CD4-positive, alpha-beta T cell treated with Interleukin-17A for 1 hour (primary cell): ENCODE results near the gene C1QL2.
A peak's percentile ranks its signal among the peaks of the same experiment; 100 is the strongest.

Experiments
- DNase-seq: peaks from one replicate; pipeline ENCODE4 v3.0.0-alpha.2; 2020

Gene C1QL2

GRCh38 chr2:119178776-119179175, 20.2 kb upstream of the C1QL2 start:
- no peak for DNase-seq

DNA sequence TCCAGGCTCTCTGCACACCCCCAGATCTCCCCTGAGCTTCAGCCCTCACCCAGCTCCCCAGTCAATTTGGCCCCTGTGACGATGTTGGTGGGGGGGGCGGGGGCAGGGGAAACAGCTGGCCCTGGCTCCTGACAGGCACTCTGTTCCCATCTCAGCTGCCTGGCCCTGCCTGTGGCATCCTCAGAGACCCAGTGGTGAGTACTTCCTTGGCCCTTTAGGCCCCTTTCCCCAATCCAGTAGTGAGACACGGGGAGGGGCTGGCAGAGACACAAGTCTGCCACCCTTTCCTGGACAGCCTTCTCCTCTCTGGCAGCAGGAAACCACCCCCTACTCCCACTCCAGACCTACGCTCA, 19.3 kb upstream of the C1QL2 start:
- DNase-seq, result no peak

GRCh38 chr2:119177171-119177837, 18.8 kb upstream of the C1QL2 start:
- DNase-seq, result no peak

- no peak for DNase-seq
Observed at GRCh38 chr2:119175517-119175916, 17.0 kb upstream of the C1QL2 start.

- no peak for DNase-seq
Observed at GRCh38 chr2:119174993-119175347, 16.4 kb upstream of the C1QL2 start.

DNA sequence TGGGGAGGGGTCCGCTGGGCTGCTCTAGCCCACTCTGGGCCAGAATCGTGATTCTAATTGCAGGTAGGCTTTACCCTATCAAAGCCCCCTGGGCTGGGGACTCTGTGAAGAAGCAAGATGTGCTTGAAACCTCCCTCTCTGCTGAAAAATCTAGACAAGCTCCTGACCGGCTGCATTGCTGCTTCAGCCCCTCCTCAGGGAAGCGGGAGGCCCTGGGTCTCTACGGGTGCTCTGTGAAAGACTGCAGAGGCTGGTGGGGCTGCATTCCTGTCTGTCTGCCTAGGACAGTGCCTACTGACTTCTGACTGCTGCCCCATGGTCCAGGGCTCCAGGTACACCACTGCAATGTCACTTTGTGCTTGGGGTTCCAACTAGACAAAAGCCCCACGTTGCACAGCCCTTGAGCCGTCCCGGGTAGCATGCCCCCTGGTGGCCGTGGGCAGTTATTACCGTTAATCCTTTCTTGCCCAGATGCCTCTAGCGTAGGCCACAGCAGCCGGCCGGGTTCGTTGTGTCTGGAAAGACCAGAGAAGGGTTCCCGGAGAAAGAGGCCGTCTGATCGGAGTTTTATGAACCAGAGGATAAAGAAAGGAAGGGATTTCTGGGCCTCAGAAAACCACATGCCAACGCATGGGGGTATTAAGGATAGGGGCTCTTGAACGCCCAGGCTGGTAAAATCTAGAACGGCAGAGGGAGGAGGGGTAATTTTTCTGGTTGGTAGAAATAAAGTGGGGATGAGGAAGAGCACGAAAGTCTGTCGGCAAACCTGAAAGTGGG, 15.9 kb upstream of the C1QL2 start:
- DNase-seq, result peak; percentile 38

DNA sequence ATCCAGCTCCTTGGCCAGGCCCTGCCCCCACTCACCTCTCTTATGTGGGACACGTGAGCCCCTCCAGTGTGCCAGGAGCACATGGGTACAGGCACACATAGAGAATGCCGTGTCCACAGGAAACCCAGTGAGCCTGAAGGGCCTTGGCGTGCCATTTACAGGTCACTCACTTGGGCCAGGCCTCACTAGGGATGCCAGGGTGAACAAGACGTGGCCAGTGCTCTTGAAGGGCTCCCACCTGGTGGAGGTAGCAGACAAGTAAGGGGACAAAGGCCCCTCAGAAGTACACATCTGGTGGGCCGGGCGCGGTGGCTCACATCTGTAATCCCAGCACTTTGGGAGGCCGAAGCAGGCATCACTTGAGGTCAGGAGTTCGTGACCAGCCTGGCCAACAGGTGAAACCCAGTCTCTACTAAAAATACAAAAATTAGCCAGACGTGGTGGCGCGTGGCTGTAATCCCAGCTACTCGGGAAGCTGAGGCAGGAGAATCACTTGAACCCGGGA, 15.1 kb upstream of the C1QL2 start:
- no peak for DNase-seq

DNA sequence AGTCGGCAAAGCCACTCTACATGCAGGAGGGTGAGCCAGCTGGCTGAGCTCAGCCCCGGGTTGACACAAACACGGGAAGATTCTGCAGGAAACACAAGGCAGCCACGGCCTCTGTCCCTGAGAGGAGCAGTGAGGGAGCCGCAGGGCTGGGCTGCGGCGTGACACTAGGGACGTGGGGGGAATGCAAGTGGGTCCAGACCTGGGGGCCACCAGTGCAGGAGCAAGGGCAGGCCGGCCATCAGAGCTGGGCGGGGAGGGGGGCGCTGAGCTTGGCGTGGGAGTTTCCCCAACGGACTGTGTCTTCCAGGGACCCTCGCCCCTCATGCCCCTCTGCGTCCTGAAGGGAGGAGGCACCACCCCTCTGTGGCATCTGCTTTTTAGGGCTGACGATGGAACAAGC, 12.0 kb upstream of the C1QL2 start:
- no peak for DNase-seq

GRCh38 chr2:119169717-119170116, 11.2 kb upstream of the C1QL2 start:
- DNase-seq, result no peak

GRCh38 chr2:119160361-119160990, 1.9 kb upstream of the C1QL2 start:
- no peak for DNase-seq

DNA sequence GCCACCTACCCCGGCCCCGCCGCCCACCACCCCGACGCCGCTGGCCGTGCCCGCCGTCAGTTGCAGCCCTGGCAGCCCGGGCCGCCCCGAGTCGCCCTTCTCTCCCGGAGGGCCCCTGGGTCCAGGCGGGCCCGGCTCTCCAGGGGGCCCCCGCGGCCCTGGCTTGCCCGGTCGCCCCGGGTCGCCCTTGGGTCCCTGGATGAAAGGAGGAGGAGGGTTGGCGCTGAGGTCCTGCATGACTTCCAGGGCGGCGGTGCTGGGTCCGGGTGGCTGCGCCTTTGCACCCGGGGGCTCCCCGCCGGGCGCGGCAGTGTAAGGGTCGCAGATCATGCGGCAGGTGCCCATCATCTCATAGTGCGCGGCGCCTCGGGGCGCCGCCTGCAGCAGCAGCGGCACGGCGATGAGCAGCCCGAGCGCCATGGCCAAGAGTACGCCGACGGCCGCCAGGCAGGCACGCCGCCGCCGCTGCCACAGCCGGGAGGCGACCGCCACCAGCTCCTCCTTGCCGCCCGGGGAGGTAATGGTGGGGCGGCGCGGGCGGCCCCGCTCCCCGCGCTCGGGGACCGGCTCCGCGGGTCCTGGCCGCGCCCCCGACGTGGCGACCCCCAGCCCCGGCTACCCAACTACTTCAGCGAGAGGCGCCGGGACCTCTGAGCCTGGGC, 570 bp downstream of the C1QL2 start:
- DNase-seq, result no peak

- no peak for DNase-seq
Observed at GRCh38 chr2:119156891-119157773, 1.4 kb downstream of the C1QL2 start.

DNA sequence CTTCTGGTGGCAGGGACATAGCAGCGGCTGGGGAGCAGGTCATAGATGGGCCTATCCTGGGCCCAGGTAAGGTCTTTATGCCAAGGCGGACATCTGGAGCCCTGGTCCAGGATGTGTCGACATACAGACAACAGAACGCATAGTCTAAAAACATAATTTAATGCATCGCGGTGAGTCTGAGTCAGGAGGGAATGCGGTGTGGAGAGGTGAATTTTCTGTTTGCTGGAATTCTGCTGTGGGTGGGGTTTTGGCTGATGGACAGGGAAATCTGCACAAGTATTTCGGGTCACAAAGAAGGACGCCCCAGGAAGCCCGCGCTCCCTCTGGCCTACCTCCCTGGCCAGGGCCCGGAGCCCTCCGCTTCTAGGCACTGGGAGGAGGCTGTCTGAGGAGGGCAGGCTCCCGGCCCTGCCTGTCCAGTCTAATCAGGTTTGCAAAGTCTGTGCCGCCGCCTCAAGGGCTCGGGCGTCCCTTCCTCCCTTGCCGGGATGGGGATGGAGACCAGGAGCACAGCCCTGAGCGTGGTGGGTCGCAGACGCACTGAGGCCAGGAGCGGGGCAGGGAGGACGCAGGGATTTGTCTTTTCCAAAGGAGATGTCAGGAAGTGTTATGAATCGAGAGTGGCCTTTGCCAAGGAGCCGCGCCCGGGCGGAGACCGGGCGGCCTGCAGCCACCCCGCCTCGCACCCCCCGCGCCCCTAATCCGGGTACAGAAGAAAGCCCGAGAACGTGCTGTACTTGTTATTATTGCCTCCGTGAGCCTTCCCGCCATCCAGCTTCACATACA, 2.3 kb downstream of the C1QL2 start:
- no peak for DNase-seq

GRCh38 chr2:119155633-119156032, 2.9 kb downstream of the C1QL2 start:
- no peak for DNase-seq

GRCh38 chr2:119154076-119154475, 4.5 kb downstream of the C1QL2 start:
- DNase-seq, result no peak

GRCh38 chr2:119149611-119150010, 8.9 kb downstream of the C1QL2 start:
- no peak for DNase-seq

- no peak for DNase-seq
Observed at GRCh38 chr2:119147776-119148715, 10.5 kb downstream of the C1QL2 start.

GRCh38 chr2:119144806-119145205, 13.7 kb downstream of the C1QL2 start:
- DNase-seq, result no peak

DNA sequence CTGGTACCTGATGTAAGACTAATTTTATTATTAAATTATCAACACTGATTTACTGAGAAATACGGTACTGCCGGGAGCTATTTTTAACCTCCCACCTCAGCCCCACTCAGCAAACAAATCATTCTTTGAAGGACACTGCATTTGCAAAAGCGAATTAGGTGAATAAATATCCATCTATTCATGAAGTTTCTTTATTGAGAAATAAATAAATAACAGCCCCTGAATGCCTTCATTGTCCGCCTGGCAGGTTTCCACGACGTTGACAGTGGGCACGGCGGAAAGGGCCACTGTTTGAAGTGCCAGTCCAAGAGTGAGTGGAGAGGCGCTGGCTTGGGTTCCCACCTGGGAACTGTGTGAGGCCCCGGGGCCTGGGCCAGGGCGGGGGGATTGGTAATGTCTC, 15.7 kb downstream of the C1QL2 start:
- no peak for DNase-seq

DNA sequence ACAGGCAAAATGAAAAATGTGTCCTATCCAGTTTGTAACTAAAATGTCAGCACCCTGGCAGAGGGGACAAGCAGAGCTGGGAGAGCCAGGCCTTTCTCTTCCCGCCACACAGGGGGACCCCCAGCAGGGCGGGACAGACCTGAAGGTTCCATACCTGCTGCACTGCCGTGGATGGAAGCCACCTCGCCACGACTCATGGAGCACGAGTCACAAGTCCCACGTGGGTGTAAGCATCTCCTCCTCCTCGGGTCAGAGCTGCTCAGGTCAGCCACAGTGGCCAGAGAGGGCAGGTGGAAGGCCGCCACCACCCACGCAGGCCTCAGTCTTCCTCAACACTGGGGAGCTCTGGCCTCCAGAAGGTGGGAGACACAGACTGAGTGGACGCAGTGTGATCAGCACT, 21.0 kb downstream of the C1QL2 start:
- no peak for DNase-seq

GRCh38 chr2:119136872-119137271, 21.7 kb downstream of the C1QL2 start:
- DNase-seq, result no peak
